Inflammatory macrophage treated with lipopolysaccharide for 1 hour (primary cell): Measurements from ENCODE around the gene CAMK2G.
"Not testable (repeated sequence)": the region's sequence is repeated elsewhere in the genome, so short reads cannot be mapped to it uniquely, and the experiment has no call there.

Source experiments
- DNase-seq, 2 donors: peaks; one replicate each; pipeline ENCODE4 v3.0.0-alpha.2; 2020 to 2022

The CAMK2G gene

DNA sequence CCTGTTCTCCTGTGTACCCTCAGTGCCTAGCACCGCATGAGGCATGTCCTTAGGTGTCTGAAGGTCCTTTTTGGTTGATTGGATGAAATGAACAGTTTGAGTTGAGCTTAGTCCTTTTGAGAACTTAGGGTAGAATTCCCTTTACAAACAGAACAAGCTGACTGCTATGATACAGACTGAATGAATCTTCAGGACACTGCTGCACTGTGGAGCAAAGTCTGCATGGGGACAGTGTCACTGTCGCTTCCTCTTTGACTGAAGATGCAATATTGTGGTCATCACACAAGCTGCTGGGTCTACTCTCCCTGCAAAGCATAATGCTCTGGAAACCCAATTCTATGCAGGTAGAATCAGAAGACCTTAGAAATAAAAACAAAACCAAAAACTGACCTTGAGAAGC lies 28.0 kb upstream of the CAMK2G start:
- peak; percentile 49 to 57 for DNase-seq

DNA sequence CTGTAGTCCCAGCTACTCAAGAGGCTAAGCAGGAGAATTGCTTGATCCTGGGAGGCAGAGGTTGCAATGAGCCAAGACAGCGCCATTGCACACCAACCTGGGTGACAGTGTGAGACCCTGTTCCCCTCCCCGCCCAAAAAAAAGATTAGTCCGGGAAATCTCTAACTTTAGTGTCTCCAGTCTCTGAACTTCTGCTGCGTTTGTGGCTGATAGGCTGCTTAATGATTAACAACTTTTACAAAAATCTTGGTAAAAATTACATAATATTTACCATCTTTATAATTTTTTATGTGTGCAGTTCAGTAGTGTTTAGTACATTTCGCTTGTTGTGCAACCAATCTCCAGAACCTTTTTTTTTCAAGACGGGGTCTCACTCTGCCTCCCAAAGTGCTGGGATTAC lies 26.9 kb upstream of the CAMK2G start:
- no peak for DNase-seq

DNA sequence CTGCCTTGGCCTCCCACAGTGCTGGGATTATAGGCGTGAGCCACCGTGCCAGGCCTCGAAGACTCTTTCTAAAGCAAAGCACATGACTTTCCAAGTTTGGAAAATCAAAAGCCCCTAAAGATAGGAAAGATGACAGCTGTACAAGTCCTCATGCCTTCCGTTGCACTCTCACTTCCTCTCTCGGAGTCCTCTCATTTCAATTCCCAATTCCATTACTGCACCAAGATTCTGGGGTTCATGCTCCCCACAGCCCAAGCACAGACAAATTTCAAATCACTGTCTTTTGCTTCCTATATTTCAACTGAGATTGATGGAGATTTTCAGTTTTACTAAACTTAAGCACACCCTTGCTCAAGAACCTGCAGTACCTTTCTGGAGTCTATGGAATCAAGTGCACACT lies 25.7 kb upstream of the CAMK2G start:
- peak in 1 of 2 donors; percentile 63 for DNase-seq

- no peak for DNase-seq
These were observed 25.1 kb upstream of the CAMK2G start for GRCh38 chr10:73899423-73899822.

DNA sequence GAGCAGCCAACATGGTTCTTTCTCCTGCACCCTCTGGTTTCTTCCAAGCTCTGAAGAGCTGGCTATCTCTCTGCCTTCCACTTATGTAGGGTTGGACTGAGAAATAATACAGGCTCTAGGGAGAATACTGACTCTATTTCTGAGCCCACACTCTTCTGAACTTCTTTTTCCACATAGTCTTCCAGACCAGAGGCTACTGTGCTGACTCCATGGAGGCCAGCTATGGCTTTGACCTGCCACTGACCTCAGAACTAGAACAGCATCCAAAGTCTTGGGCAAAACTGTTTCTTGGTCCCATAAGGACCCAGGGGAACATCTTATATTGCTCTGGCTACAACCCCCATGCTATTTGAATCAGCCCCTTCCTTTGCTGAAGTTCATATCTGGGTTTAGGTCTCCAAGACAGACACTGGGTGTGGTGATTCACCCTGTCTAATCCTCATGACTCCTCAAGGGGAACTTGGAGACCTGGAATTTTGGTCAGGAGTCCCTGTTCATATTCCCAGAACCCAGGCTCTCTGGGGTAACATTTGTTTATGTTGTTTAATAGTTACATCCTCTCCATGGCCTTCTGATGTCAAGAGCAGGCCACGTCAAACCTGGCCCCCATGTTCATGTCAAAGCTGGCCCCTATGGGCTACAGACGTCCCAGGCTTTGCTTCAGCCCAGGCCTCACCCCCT lies 24.5 kb upstream of the CAMK2G start:
- no peak for DNase-seq

DNA sequence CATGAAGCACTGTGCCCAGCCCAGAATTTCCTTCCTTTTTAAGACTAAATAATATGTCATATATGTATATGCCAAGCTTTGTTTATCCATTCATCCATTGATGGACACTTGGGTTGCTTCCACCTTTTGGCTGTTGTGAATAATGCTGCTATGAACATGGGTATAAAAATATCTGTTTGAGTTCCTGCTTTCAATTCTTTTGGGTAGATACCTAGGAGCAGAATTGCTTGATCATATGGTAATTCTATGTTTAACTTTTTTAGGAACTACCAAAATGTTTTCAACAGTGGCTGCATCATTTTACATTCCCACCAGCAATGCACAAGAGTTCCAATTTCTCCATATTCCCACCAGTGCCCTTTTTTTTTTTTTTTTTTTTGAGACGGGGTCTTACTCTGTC lies 23.3 kb upstream of the CAMK2G start:
- no peak for DNase-seq

DNA sequence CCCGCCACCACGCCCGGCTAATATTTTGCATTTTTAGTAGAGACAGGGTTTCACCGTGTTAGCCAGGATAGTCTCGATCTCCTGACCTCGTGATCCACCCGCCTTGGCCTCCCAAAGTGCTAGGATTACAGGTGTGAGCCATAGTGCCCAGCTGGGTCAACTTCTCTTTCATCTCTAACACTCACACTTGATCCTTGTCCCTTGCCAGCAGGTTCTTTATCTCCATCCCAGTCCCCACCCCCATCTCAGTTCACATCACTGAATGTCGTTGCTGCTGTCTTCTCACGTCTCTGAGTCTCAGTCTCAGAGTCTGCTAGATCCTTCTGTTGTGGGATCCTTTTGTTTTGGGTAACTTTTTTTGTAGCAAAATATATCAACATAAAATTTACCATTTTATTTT lies 21.0 kb upstream of the CAMK2G start:
- DNase-seq, result not testable (repeated sequence)

GRCh38 chr10:73894245-73894971 lies 20.1 kb upstream of the CAMK2G start:
- no peak for DNase-seq

DNA sequence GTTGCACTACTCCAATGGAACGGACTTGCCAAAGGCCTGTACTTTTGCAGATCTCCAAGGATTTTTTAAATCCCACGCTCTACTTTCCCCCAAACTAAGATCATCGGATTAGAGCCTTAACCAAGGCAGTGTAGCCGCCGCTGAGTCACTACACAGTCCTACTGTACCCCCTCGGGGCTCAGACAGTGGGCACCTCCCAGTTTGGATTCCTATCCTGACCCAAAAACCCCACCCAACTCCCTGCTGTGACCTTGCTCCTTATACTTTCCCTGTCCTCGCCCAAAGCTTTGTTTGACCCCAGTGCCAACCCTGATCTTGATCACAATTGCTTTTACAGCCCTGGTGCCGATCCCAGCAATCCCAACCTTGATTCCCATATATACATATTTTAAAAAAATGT lies 19.1 kb upstream of the CAMK2G start:
- no peak for DNase-seq

DNA sequence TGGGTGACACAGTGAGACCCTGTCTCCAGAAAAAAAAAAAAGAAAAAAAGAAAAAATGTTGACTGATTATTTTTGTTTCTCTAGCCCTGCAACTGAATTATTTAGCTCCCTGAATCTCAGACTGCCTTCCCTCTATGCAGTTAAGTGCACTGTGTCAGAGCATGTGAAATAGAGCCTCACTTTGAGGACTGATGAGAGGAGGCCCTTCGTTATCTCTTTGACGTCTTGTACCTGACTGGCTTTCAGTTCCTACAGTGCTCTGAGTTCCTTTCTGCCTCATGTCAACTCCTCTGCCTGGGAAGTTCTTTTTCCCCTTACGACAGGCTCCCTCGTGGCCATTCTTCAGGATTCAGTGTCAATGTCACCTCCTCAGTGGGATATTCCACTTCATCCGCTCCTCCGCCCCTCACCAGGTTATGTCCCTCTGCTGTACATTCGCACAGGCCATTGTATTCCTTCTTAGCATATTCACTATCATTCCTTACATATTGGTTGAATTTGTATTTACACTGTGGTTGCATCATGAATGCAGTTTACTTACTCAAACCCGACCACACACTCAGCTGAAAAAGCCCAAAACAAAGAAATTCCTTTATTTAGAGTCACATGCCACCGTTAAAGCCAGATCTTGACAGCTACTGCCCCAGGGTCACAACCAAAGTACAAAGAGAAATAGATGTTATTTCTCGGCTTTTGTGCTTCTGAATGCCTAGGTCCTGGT lies 18.1 kb upstream of the CAMK2G start:
- DNase-seq, result peak; percentile 63 to 73

GRCh38 chr10:73891540-73891939 lies 17.2 kb upstream of the CAMK2G start:
- DNase-seq, result peak in 1 of 2 donors; percentile 63

- DNase-seq, result not testable (repeated sequence)
These were observed 16.5 kb upstream of the CAMK2G start for GRCh38 chr10:73890830-73891229.

GRCh38 chr10:73890261-73890660 lies 15.9 kb upstream of the CAMK2G start:
- DNase-seq, result no peak

DNA sequence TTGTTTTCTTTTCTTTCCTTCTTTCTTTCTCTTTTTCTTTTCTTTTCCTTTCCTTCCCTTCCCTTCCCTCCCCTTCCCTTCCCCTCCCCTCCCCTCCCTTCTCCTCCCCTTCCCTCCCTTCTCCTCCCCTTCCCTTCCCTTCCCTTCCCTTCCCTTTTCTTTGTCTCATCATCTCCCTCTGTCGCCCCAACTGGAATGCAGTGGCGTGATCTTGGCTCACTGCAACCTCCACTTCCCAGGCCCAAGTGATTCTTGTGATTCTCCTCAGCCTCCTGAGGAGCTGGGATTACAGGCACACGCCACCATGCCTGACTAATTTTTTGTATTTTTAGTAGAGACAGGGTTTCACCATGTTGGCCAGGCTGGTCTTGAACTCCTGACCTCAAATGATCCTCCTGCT lies 15.1 kb upstream of the CAMK2G start:
- not testable (repeated sequence) for DNase-seq

DNA sequence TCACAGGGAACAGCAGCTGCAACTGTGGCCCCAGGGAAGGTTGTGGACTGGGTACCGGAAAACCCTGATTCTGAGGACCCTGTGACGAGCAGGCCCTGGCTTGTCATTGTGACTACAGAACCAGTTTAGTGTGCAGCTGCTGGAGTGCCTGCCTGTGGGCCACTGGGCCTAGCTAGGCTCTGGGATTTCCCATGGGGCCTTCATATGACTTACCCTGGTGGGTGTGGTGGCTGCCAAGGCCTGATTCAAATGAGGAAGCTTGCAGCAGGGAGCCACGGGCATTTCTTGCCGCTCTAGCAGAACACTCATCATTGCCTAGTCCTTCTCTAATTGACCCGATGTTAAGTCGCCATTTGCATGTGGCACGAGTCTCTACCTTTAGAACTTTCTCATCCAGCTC lies 14.7 kb upstream of the CAMK2G start:
- DNase-seq, result peak; percentile 95 to 99

GRCh38 chr10:73888514-73888913 lies 14.2 kb upstream of the CAMK2G start:
- DNase-seq, result no peak

- DNase-seq, result peak; percentile 65 to 66
These were observed 13.1 kb upstream of the CAMK2G start for GRCh38 chr10:73887294-73888039.

DNA sequence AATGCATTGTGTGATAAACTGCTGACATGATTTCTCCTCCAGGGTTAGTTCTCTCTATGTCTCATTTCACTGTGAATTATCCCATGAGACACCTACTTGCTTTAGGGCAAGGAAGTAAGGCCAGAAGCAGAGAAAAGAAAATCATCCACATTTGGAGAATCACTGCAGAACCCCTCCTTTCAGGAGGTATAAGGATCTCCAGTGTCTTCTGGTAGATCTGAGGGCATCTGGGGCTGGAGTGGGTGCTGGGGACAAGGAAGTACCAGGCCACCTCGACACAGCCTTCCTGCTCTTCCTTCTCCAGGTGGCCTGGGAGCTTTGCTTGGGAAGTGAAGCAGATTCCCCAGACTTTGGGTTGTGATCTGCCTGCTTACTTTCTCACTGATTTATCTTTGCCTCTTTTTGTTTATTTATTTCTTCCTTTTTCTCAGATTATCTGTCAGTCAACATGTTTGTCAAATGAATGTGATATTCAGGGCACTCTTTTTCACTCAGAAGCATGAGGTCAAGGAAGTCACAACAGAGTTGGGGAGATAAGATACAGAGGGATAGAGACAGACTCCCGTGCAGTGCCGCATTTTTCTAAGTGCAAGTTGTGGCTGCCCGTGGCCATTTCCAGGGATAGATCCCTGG lies 12.4 kb upstream of the CAMK2G start:
- no peak for DNase-seq

GRCh38 chr10:73886085-73886529 lies 11.8 kb upstream of the CAMK2G start:
- DNase-seq, result peak; percentile 61 to 71

DNA sequence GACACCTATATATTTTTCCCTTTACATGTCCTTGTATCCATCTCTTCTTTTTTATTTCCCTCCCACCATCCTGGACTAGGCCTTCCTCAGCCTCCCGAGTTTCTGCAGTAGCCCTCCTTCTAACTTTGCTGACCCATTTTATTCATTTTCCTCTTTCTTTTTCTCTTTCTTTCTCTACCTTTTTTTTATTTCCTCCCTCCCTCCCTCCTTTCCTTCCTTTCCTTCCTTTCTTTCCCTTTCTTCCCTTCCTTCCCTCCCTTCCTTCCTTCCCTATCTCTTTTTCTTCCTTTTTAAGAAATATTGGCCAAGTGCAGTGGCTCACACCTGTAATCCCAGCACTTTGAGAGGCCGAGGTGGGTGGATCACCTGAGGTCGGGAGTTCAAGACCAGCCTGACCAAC lies 9.7 kb upstream of the CAMK2G start:
- DNase-seq, result no peak

- DNase-seq, result no peak
These were observed 7.0 kb upstream of the CAMK2G start for GRCh38 chr10:73881221-73881919.
